Smooth muscle cell (in vitro differentiated cells): ENCODE data around the gene CFAP99. TPM values are rescaled to one million over a fixed set of nuclear protein-coding genes. Genes with fewer than 3 reads are reported as not detected.

Source experiments
- DNase-seq: peaks from one replicate; lab custom pipeline; 2025; ENCODE audit not compliant: unreplicated experiment; lab: John Stamatoyannopoulos, UW
- H2AFZ ChIP-seq: fragments of 200-600 bp; sonication (generic); 2 replicates; pipeline ENCODE4 v1.6.0; 2016; ENCODE audit warnings: antibody characterized with exemption, low read depth, mild to moderate bottlenecking
- H3F3A ChIP-seq: fragments of 200-600 bp; sonication (generic); 2 replicates; pipeline ENCODE4 v1.6.0; 2017; ENCODE audit warnings: antibody characterized with exemption, low read depth
- H3K27ac ChIP-seq: fragments of 200-600 bp; sonication (generic); 2 replicates; pipeline ENCODE4 v1.5.1; 2016; ENCODE audit warnings: low read depth, mild to moderate bottlenecking
- H3K27me3 ChIP-seq: fragments of 200-600 bp; sonication (generic); 2 replicates; pipeline ENCODE4 v1.6.1; 2016; ENCODE audit warnings: low read depth, mild to moderate bottlenecking
- H3K36me3 ChIP-seq: fragments of 200-600 bp; sonication (generic); 2 replicates; pipeline ENCODE4 v1.5.1; 2016; ENCODE audit warnings: low read depth
- H3K4me1 ChIP-seq: fragments of 200-600 bp; sonication (generic); 2 replicates; pipeline ENCODE4 v1.5.1; 2016; ENCODE audit warnings: low read depth
- H3K4me2 ChIP-seq: fragments of 200-600 bp; sonication (generic); 2 replicates; pipeline ENCODE4 v1.6.0; 2016; ENCODE audit warnings: mild to moderate bottlenecking
- H3K4me3 ChIP-seq: fragments of 200-600 bp; sonication (generic); 2 replicates; pipeline ENCODE4 v1.5.1; 2016; ENCODE audit warnings: mild to moderate bottlenecking
- H3K79me2 ChIP-seq: fragments of 200-600 bp; sonication (generic); 2 replicates; pipeline ENCODE4 v1.6.0; 2016; ENCODE audit warnings: low read depth, mild to moderate bottlenecking
- H3K9ac ChIP-seq: fragments of 200-600 bp; sonication (generic); 2 replicates; pipeline ENCODE4 v1.6.0; 2016; ENCODE audit warnings: low read depth
- H3K9me3 ChIP-seq: fragments of 200-600 bp; sonication (generic); replicated peaks from 2 replicates; pipeline ENCODE4 v1.5.1; 2016; ENCODE audit warnings: low read depth
- H4K20me1 ChIP-seq: fragments of 200-600 bp; sonication (generic); 2 replicates; pipeline ENCODE4 v1.6.0; 2016; ENCODE audit warnings: low read depth
- WGBS: methylation state at CpG from one replicate; pipeline ENCODE4 v1.1.7; 2016; ENCODE audit warnings: low lambda C conversion rate; 5-methylcytosine and 5-hydroxymethylcytosine counted together
- polyA plus RNA-seq: library from polyadenylated mRNA; unstranded; fragments of >200 nt; fragmentation: Nextera tagmentation; extraction: Ambion mirVana; gene quantifications from 2 replicates; pipeline ENCODE4 v1.2.1, GENCODE V29; 2016
- total RNA-seq: library from RNA; depleted of rRNA; stranded (reverse); fragments of >200 nt; gene quantifications from 2 replicates; pipeline ENCODE4 v1.2.3, GENCODE V29; 2014
- TF ChIP-seq, protein P1 (sequence below): fragments of 200-600 bp; sonication (generic); IDR thresholded peaks from 2 replicates; pipeline ENCODE4 v1.5.1; 2017; ENCODE audit warnings: borderline replicate concordance, mild to moderate bottlenecking, antibody characterized with exemption; ENCODE audit not compliant: insufficient read depth, poor library complexity, severe bottlenecking

The CFAP99 gene
- total and polyA plus RNA-seq, 2 experiments from 2014 or later = not detected

DNA sequence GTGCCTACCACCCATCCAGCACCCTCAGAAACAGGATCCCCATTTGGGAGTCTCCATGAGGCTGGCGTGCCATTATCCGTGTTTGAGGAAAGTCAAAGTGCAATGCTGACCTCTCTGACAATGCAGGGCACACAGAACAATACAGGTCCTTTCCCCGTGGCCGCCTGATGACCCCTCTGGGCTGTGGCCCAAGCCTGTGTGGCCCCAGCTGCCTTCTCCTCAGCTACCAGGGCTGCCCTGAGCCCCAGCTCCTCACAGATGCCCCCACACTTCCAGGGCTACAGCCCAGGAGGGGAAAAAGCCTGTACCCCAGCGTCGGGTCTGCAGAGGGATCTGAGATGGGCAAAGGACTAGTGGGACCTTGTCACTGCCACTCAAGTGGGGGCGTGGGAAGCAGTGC, 15.8 kb upstream of the CFAP99 start:
- Histone ChIP-seq H3K9ac (no peak overlapping the region), H3K4me1 (peaks cover 7% of the 10 kb centered on the region), H4K20me1 (no peaks in the 10 kb centered on the region), H3F3A (no peaks in the 10 kb centered on the region), H2AFZ (no peak overlapping the region), H3K4me3 (no peak overlapping the region), H3K79me2 (no peaks in the 10 kb centered on the region), H3K27me3 (peaks cover 9% of the 10 kb centered on the region), H3K36me3 (no peaks in the 10 kb centered on the region), H3K4me2 (peak overlapping the region; percentile 82), H3K27ac (no peak overlapping the region), H3K9me3 (no peaks in the 10 kb centered on the region)
- TF ChIP-seq, protein P1, sequence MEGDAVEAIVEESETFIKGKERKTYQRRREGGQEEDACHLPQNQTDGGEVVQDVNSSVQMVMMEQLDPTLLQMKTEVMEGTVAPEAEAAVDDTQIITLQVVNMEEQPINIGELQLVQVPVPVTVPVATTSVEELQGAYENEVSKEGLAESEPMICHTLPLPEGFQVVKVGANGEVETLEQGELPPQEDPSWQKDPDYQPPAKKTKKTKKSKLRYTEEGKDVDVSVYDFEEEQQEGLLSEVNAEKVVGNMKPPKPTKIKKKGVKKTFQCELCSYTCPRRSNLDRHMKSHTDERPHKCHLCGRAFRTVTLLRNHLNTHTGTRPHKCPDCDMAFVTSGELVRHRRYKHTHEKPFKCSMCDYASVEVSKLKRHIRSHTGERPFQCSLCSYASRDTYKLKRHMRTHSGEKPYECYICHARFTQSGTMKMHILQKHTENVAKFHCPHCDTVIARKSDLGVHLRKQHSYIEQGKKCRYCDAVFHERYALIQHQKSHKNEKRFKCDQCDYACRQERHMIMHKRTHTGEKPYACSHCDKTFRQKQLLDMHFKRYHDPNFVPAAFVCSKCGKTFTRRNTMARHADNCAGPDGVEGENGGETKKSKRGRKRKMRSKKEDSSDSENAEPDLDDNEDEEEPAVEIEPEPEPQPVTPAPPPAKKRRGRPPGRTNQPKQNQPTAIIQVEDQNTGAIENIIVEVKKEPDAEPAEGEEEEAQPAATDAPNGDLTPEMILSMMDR = no peak
- DNase-seq = no peak
- WGBS = 89% methylated on average over 7 of the region's 7 CpGs

DNA sequence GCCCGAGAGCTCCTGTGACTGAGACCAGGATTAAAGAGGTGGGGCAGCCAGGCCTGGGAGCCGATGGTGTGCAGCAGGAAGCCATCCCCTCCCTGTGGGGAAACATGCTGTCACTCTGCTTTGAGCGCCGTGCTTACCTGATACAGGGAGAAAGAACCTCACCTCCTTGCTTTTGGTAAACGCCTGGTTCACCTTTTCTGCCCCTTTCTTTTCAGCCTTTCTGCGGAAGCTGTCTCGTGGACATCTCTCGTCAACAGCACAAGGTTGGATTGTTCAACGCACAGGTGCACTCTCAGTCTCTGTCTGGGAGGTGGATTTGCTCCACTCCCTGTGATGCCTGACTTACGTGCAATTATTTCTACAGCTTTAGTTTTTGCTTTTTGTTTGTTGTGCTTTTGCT, 12.3 kb upstream of the CFAP99 start:
- H3K4me2 ChIP-seq = no peak overlapping the region
- H2AFZ ChIP-seq = no peak overlapping the region
- no peak for DNase-seq
- WGBS = 84% methylated on average over 10 of the region's 10 CpGs
- H3K27me3 ChIP-seq = peaks cover 9% of the 10 kb centered on the region
- H3K27ac ChIP-seq = no peak overlapping the region
- H3K9ac ChIP-seq = no peak overlapping the region
- H3K4me1 ChIP-seq = peaks cover 7% of the 10 kb centered on the region
- H3K79me2 ChIP-seq = no peaks in the 10 kb centered on the region
- no peak overlapping the region for H3K4me3 ChIP-seq
- H3K9me3 ChIP-seq = no peaks in the 10 kb centered on the region
- H3K36me3 ChIP-seq = no peaks in the 10 kb centered on the region
- no peaks in the 10 kb centered on the region for H4K20me1 ChIP-seq
- TF ChIP-seq, protein P1 = no peak
- H3F3A ChIP-seq = no peaks in the 10 kb centered on the region

DNA sequence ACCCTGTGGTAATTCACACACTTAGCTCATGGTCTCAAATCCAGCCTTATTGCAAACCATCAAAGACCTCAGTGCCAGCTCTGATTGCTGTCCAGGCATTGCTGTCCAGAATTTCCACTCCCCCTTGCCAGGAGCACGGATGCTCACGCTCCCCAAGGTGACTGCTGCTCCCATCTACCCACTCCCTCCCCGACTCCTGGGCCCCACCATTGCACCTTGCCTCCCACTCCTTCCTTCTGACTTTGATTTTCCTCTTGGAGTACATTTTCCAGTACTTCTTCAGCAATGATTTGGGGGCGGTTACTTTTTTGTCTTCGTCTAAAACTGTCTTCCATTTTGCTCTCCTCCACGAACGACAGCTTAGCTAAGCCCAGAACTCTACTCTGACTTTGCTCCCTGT, 11.8 kb upstream of the CFAP99 start:
- no peak for DNase-seq
- Histone ChIP-seq H2AFZ (no peak overlapping the region), H3K79me2 (no peaks in the 10 kb centered on the region), H3K36me3 (no peaks in the 10 kb centered on the region), H3K27ac (no peak overlapping the region), H3F3A (no peaks in the 10 kb centered on the region), H3K27me3 (peaks cover 9% of the 10 kb centered on the region), H3K4me2 (no peak overlapping the region), H3K9me3 (no peaks in the 10 kb centered on the region), H3K4me1 (peaks cover 7% of the 10 kb centered on the region), H4K20me1 (no peaks in the 10 kb centered on the region), H3K4me3 (no peak overlapping the region), H3K9ac (no peak overlapping the region)
- TF ChIP-seq, protein P1 = no peak
- WGBS = 79% methylated on average over 7 of the region's 7 CpGs

DNA sequence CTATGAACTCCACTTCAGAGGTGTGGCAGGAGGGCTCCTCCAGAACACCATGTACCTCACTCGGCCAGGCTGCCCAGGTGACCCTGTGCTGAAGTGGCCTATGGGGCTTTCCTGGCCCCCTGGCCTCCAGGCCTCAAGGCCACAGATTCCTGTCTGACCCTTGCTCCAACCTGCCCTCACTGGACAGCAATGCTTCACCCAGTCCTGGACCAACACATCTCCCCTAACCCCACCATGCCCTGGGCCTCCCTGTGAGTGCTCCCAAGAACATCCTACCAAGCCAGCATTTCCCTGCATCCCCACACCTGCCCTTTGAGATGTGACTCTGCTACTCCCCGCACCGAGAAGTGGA, 10.8 kb upstream of the CFAP99 start:
- TF ChIP-seq, protein P1 = no peak
- Histone ChIP-seq H3K36me3 (no peaks in the 10 kb centered on the region), H3K27me3 (peaks cover 9% of the 10 kb centered on the region), H3F3A (peaks cover 4% of the 10 kb centered on the region), H3K79me2 (no peaks in the 10 kb centered on the region), H3K4me1 (peaks cover under 1% of the 10 kb centered on the region), H3K4me2 (no peak overlapping the region), H3K27ac (no peak overlapping the region), H4K20me1 (no peaks in the 10 kb centered on the region), H2AFZ (no peak overlapping the region), H3K9me3 (no peaks in the 10 kb centered on the region), H3K4me3 (no peak overlapping the region), H3K9ac (no peak overlapping the region)
- DNase-seq = no peak
- 83% methylated on average over 3 of the region's 3 CpGs for WGBS
